ENCODE results near the gene CDC14A. TPM values are rescaled to one million over a fixed set of nuclear protein-coding genes. Genes with fewer than 3 reads are reported as not detected.

CDC14A gene
- polyA plus RNA-seq, 1 donor from 2014 or later, result 2.7 TPM

GRCh38 chr1:100438375-100438774 lies 86.1 kb downstream of the CDC14A start:
- no peaks in the 10 kb centered on the region for H3K79me2 ChIP-seq (replicated peaks; ENCODE audit: insufficient read depth, low read length)
- TF ChIP-seq, protein P1, sequence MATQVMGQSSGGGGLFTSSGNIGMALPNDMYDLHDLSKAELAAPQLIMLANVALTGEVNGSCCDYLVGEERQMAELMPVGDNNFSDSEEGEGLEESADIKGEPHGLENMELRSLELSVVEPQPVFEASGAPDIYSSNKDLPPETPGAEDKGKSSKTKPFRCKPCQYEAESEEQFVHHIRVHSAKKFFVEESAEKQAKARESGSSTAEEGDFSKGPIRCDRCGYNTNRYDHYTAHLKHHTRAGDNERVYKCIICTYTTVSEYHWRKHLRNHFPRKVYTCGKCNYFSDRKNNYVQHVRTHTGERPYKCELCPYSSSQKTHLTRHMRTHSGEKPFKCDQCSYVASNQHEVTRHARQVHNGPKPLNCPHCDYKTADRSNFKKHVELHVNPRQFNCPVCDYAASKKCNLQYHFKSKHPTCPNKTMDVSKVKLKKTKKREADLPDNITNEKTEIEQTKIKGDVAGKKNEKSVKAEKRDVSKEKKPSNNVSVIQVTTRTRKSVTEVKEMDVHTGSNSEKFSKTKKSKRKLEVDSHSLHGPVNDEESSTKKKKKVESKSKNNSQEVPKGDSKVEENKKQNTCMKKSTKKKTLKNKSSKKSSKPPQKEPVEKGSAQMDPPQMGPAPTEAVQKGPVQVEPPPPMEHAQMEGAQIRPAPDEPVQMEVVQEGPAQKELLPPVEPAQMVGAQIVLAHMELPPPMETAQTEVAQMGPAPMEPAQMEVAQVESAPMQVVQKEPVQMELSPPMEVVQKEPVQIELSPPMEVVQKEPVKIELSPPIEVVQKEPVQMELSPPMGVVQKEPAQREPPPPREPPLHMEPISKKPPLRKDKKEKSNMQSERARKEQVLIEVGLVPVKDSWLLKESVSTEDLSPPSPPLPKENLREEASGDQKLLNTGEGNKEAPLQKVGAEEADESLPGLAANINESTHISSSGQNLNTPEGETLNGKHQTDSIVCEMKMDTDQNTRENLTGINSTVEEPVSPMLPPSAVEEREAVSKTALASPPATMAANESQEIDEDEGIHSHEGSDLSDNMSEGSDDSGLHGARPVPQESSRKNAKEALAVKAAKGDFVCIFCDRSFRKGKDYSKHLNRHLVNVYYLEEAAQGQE (IDR thresholded peaks at IDR 0.05; ENCODE audit: borderline replicate concordance), result no peak
- TF ChIP-seq RAD21 (conservative IDR thresholded peaks at IDR 0.05) (no peak), SMC3 (conservative IDR thresholded peaks at IDR 0.05; ENCODE audit: poor library complexity) (no peak), TAF1 (IDR thresholded peaks at IDR 0.05; ENCODE audit: low read depth) (no peak), MXI1 (conservative IDR thresholded peaks at IDR 0.05; ENCODE audit: poor library complexity, severe bottlenecking) (no peak), POLR2AphosphoS5 (IDR thresholded peaks at IDR 0.05) (no peak), EP300 (conservative IDR thresholded peaks at IDR 0.05; ENCODE audit: poor library complexity, severe bottlenecking) (no peak), EZH2 (IDR thresholded peaks at IDR 0.05; ENCODE audit: borderline replicate concordance, insufficient read depth, low read length, poor library complexity, severe bottlenecking) (no peak)
- TF ChIP-seq, protein P2, sequence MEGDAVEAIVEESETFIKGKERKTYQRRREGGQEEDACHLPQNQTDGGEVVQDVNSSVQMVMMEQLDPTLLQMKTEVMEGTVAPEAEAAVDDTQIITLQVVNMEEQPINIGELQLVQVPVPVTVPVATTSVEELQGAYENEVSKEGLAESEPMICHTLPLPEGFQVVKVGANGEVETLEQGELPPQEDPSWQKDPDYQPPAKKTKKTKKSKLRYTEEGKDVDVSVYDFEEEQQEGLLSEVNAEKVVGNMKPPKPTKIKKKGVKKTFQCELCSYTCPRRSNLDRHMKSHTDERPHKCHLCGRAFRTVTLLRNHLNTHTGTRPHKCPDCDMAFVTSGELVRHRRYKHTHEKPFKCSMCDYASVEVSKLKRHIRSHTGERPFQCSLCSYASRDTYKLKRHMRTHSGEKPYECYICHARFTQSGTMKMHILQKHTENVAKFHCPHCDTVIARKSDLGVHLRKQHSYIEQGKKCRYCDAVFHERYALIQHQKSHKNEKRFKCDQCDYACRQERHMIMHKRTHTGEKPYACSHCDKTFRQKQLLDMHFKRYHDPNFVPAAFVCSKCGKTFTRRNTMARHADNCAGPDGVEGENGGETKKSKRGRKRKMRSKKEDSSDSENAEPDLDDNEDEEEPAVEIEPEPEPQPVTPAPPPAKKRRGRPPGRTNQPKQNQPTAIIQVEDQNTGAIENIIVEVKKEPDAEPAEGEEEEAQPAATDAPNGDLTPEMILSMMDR (IDR thresholded peaks at IDR 0.05; ENCODE audit: poor library complexity, severe bottlenecking), result no peak
- no peak overlapping the region for H3K9ac ChIP-seq (ENCODE audit: low read length)
- no peaks in the 10 kb centered on the region for H3F3A ChIP-seq (ENCODE audit: insufficient read depth, low read length, poor library complexity, severe bottlenecking)
- peaks cover 3% of the 10 kb centered on the region for H3K9me2 ChIP-seq (ENCODE audit: insufficient read depth, low read length)
- no peak overlapping the region for H2AFZ ChIP-seq (ENCODE audit: low read depth, low read length)
- no peaks in the 10 kb centered on the region for H3K27me3 ChIP-seq (ENCODE audit: insufficient read depth, low read depth, low read length)
- no peak overlapping the region for H3K4me2 ChIP-seq (ENCODE audit: low read length)
- H3K36me3 ChIP-seq (ENCODE audit: insufficient read depth, low read length), result no peaks in the 10 kb centered on the region
- no peak overlapping the region for H3K27ac ChIP-seq (ENCODE audit: low read length)
- H3K4me3 ChIP-seq (ENCODE audit: low read length), result no peak overlapping the region
- H4K20me1 ChIP-seq (ENCODE audit: insufficient read depth), result no peaks in the 10 kb centered on the region
- H3K9me3 ChIP-seq (ENCODE audit: low read length), result no peaks in the 10 kb centered on the region

DNA sequence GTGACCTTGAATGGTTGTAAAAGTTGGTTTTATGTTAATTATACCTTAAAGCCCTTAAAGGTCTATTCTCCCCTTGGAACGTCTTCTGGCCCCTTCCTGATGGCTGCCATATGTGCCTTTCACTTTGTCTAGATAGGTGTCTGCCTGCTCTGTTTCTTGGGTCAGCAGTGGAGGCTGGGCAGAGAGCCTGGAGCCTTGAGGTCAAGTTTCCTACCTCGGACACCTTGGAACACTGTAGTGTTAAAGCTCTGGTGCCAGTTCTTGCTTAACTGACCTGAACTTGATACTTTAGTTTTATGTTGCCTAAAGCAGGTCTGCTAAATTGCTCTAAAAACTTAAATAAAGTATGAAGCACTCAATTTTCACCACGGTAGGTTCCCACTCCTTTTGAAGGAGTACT lies 86.5 kb downstream of the CDC14A start:
- H3K9ac ChIP-seq (ENCODE audit: low read length), result no peak overlapping the region
- no peaks in the 10 kb centered on the region for H3K27me3 ChIP-seq (ENCODE audit: insufficient read depth, low read depth, low read length)
- H3K36me3 ChIP-seq (ENCODE audit: insufficient read depth, low read length), result no peaks in the 10 kb centered on the region
- TF ChIP-seq SMC3 (conservative IDR thresholded peaks at IDR 0.05; ENCODE audit: poor library complexity) (no peak), POLR2AphosphoS5 (IDR thresholded peaks at IDR 0.05) (no peak), MXI1 (conservative IDR thresholded peaks at IDR 0.05; ENCODE audit: poor library complexity, severe bottlenecking) (no peak), EP300 (conservative IDR thresholded peaks at IDR 0.05; ENCODE audit: poor library complexity, severe bottlenecking) (no peak), RAD21 (conservative IDR thresholded peaks at IDR 0.05) (no peak), EZH2 (IDR thresholded peaks at IDR 0.05; ENCODE audit: borderline replicate concordance, insufficient read depth, low read length, poor library complexity, severe bottlenecking) (no peak), TAF1 (IDR thresholded peaks at IDR 0.05; ENCODE audit: low read depth) (no peak)
- TF ChIP-seq, protein P2 (IDR thresholded peaks at IDR 0.05; ENCODE audit: poor library complexity, severe bottlenecking), result no peak
- TF ChIP-seq, protein P1 (IDR thresholded peaks at IDR 0.05; ENCODE audit: borderline replicate concordance), result no peak
- H3K27ac ChIP-seq (ENCODE audit: low read length), result no peak overlapping the region
- H3K79me2 ChIP-seq (replicated peaks; ENCODE audit: insufficient read depth, low read length), result no peaks in the 10 kb centered on the region
- no peaks in the 10 kb centered on the region for H4K20me1 ChIP-seq (ENCODE audit: insufficient read depth)
- no peaks in the 10 kb centered on the region for H3K9me3 ChIP-seq (ENCODE audit: low read length)
- H3K4me3 ChIP-seq (ENCODE audit: low read length), result no peak overlapping the region
- H3K9me2 ChIP-seq (ENCODE audit: insufficient read depth, low read length), result peaks cover 3% of the 10 kb centered on the region
- H2AFZ ChIP-seq (ENCODE audit: low read depth, low read length), result no peak overlapping the region
- no peaks in the 10 kb centered on the region for H3F3A ChIP-seq (ENCODE audit: insufficient read depth, low read length, poor library complexity, severe bottlenecking)
- no peak overlapping the region for H3K4me2 ChIP-seq (ENCODE audit: low read length)
